ENCODE results near the gene TAF1C.
"Not testable (repeated sequence)": the region's sequence is repeated elsewhere in the genome, so short reads cannot be mapped to it uniquely, and the experiment has no call there.

The TAF1C gene, protein sequence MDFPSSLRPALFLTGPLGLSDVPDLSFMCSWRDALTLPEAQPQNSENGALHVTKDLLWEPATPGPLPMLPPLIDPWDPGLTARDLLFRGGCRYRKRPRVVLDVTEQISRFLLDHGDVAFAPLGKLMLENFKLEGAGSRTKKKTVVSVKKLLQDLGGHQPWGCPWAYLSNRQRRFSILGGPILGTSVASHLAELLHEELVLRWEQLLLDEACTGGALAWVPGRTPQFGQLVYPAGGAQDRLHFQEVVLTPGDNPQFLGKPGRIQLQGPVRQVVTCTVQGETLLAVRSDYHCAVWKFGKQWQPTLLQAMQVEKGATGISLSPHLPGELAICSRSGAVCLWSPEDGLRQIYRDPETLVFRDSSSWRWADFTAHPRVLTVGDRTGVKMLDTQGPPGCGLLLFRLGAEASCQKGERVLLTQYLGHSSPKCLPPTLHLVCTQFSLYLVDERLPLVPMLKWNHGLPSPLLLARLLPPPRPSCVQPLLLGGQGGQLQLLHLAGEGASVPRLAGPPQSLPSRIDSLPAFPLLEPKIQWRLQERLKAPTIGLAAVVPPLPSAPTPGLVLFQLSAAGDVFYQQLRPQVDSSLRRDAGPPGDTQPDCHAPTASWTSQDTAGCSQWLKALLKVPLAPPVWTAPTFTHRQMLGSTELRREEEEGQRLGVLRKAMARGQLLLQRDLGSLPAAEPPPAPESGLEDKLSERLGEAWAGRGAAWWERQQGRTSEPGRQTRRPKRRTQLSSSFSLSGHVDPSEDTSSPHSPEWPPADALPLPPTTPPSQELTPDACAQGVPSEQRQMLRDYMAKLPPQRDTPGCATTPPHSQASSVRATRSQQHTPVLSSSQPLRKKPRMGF

DNA sequence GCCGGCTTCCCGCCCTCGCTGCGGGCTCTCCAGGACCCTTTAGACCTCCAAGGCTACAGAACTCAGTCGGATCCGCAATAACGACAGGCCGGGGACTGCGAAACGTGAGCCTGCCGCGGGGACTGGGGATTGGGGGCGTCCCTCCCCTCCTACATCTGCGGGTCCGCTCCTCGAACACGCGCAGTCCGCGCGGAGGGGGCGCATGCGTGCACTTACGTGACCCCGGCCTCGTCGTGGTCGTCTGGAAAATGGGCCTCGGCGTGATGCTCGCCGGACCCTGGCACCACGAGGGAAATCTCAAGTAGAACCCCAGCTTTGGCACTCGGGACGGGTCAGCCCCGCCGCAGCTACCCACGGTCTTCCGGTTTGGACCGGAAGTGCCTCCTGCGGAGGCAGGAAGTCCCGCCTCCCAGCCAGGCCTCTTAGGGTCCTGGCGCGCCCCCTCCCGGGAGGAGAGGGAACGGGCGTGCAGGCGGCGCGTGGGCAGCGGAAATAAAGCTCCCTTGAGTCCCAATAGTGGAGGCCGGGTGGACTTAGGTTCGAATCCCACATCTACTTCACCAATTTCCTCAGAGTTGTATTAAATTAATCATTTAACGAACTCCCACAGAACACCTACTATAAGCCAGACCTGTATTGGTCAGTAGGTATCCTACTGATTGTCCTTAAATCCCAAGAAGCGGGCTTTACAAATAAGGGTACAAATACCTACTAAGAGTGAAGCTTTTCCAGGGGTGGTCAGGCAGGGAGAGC is at the start of gene TAF1C:
Gene TAF1C, minus strand, starts transcription at position 373 of the 753 bp plus-strand sequence. CDS start 2,069 bp downstream, outside the sequence.
- DNase-seq (ENCODE audit: low read depth, low spot score), result peak; percentile 99

- no peak for DNase-seq (ENCODE audit: low read depth, low spot score)
Measured at GRCh38 chr16:84234321-84235241, 47.7 kb upstream of the TAF1C start.

- no peak for DNase-seq (ENCODE audit: low read depth, low spot score)
Measured at GRCh38 chr16:84233748-84234147, 46.9 kb upstream of the TAF1C start.

DNA sequence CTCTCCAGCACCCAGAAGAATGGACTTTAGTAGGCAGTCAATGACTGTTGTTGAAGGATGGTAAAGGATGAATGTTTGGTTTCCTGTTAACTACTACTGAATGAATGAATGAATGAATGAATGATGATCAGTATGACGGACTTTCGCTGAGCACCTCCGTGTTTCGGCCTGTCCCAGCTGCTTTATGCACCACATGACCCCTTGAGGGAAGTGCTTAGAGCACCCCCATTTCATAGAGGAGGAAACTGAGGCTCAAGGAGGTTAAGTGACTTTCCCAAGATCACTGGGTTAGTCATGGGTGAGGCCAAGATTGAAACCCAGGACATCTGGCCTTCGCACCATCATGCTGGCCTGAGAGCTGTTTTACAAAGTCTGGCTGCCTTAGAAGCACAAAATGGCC is 46.1 kb upstream of the TAF1C start:
- no peak for DNase-seq (ENCODE audit: low read depth, low spot score)

DNA sequence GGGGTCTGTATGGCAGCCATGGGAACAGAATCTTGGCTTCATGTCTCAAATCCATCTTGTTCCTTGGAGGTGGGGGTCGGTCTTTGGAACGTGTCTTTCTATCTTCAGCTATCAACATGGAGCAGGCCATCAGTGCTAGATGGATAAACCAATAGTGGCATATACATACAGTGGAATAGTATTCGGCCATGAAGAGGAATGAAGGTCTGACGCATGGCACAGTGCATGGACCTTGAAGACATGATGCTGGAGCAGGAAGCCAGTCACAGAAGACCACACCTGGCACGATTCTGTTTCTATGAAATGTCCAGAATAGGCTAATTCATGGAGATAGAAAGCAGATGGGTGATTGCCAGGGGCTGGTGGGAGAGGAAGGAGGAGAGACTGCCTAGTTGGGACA is 45.2 kb upstream of the TAF1C start:
- DNase-seq (ENCODE audit: low read depth, low spot score), result no peak

- DNase-seq (ENCODE audit: low read depth, low spot score), result no peak
Measured at GRCh38 chr16:84229471-84229870, 42.6 kb upstream of the TAF1C start.

- peak; percentile 94 for DNase-seq (ENCODE audit: low read depth, low spot score)
Measured at GRCh38 chr16:84228256-84228838, 41.5 kb upstream of the TAF1C start.

- DNase-seq (ENCODE audit: low read depth, low spot score), result no peak
Measured at GRCh38 chr16:84227548-84227947, 40.7 kb upstream of the TAF1C start.

- DNase-seq (ENCODE audit: low read depth, low spot score), result peak; percentile 65
Measured at GRCh38 chr16:84226026-84226425, 39.2 kb upstream of the TAF1C start.

- peak; percentile 10 for DNase-seq (ENCODE audit: low read depth, low spot score)
Measured at GRCh38 chr16:84225571-84225970, 38.7 kb upstream of the TAF1C start.

- DNase-seq (ENCODE audit: low read depth, low spot score), result no peak
Measured at GRCh38 chr16:84225126-84225525, 38.3 kb upstream of the TAF1C start.

- DNase-seq (ENCODE audit: low read depth, low spot score), result no peak
Measured at GRCh38 chr16:84224554-84224953, 37.7 kb upstream of the TAF1C start.

GRCh38 chr16:84223456-84223855 is 36.6 kb upstream of the TAF1C start:
- no peak for DNase-seq (ENCODE audit: low read depth, low spot score)

- peak; percentile 34 for DNase-seq (ENCODE audit: low read depth, low spot score)
Measured at GRCh38 chr16:84220851-84221250, 34.0 kb upstream of the TAF1C start.

DNA sequence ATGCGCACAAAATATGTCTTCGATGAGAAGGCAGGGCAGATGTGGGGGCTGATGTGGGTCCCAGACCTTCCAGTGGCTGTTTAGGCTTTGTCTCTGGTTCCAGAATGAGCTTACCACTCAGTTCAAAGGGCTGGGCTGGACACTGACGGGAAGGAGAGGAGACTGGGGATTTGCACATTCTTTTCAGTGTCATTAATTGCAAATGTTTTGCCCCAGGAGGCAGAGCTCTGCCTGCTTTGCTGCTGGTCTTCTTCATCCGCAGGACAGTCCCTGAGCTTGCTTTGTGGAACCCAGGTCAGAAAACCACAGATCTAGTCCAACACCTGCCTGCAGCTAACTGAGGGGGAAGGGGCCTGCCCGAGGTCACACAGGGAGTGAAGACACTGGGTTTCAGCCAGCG is 32.1 kb upstream of the TAF1C start:
- no peak for DNase-seq (ENCODE audit: low read depth, low spot score)

DNA sequence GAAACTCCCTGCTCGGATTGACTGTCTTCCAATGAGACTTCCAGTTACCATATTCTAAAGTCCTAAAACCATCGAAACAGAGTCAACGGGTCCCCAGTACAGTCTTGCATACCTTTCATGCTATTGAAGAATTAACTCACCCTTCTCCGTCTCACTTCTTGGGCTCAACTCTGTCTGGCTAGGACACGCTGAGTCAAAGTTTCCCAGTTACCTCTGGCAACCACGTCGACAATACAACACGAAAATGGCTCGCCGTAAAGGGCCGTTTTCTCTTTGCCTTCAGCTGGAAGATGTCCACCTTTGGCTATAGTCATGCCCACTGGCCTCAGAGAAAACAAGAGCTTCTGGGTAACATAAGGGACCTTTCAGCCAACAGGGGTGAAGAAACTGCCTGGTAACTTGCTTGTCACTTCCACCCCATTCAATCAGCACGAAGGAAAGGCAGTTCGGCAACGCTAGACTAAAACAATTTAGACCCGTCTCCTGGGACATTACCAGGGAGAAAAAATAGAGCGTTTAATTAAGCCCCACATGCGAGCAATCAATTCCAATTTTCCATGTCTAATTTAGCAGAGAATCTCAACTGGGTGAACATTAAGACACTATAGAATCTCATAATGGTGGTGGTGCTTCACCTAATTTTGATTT is 31.4 kb upstream of the TAF1C start:
- no peak for DNase-seq (ENCODE audit: low read depth, low spot score)

DNA sequence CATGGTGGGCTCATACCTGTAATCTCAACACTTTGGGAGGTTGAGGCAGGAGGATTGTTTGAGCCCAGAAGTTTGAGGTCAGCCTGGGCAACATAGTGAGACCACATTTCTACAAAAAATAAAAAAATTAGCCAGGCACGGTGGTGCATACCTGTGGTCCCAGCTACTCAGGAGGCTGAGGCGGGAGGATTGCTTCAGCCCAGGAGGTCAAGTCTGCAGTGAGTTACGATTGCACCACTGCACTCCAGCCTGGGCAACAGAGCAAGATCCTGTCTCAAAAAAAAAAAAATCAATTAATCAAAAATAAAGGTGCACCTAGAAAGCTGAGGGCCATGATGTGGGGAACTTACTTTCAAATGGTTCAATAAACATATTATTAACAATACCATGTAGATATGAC is 29.3 kb upstream of the TAF1C start:
- DNase-seq (ENCODE audit: low read depth, low spot score), result not testable (repeated sequence)

GRCh38 chr16:84215531-84215930 is 28.7 kb upstream of the TAF1C start:
- no peak for DNase-seq (ENCODE audit: low read depth, low spot score)

DNA sequence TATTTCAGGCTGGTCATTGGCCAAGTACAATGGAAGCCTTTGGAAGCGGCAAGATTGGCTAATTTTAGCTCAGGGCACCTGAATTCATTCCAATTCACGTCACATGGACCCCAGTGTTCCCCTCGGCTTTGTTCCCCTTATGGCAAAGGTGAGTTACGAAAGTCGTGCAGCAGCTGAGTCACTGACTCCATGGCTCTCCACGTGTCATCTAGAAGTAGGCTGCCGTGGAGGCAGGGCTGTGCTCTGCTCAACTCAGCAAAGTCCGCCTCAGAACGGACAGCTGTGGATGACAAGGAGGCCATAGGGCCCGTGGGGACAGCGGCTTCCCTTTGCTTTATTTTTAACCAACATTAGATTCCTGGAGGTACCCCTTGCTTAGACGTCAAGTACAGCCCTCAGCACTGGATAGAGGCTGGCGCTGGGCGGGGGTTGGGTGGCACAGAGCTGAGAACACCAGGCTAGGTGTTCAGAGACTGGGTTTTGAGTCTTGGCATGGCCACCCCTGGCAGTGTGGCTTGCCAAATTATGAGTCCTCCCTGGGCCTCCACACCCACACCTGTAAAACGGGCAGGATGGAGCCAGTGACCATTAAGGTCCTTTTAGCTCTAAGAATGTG is 27.7 kb upstream of the TAF1C start:
- DNase-seq (ENCODE audit: low read depth, low spot score), result no peak

GRCh38 chr16:84212631-84213030 is 25.8 kb upstream of the TAF1C start:
- DNase-seq (ENCODE audit: low read depth, low spot score), result no peak
